ENCODE data around the gene S100A13. TPM values are rescaled to one million over a fixed set of nuclear protein-coding genes. Genes with fewer than 3 reads are reported as not detected.
A peak's percentile ranks its signal among the peaks of the same experiment; 100 is the strongest.

The S100A13 gene
- total and polyA plus RNA-seq, 2 experiments from 2014 or later: 101 to 250 TPM

GRCh38 chr1:153628638-153629342 is 1.5 kb upstream of the S100A13 start:
- H3K9me3 ChIP-seq (ENCODE audit: low read depth): no peaks in the 10 kb centered on the region
- no peak overlapping the region for H3K27ac ChIP-seq
- no peak for TF ChIP-seq CTCF (IDR thresholded peaks at IDR 0.05; ENCODE audit: low read depth, low read length)
- no peaks in the 10 kb centered on the region for H3K27me3 ChIP-seq
- DNase-seq (ENCODE audit: low read depth in 1 of 2, low spot score in 1 of 2): no peak
- no peak overlapping the region for H3K4me3 ChIP-seq
- H3K36me3 ChIP-seq: no peaks in the 10 kb centered on the region
- H3K4me1 ChIP-seq (ENCODE audit: low read depth): peaks cover 19% of the 10 kb centered on the region

GRCh38 chr1:153627715-153628626 is 666 bp upstream of the S100A13 start, which contains the start of gene S100A1:
S100A1 (plus strand) TSS chr1:153628434; CDS start chr1:153630522, 2,088 bp downstream.
- Histone ChIP-seq H3K4me1 (ENCODE audit: low read depth) (peaks cover 19% of the 10 kb centered on the region), H3K4me3 (peak within 1 kb of the TSS; percentile 41), H3K27ac (peak within 1 kb of the TSS; percentile 84), H3K36me3 (no peaks in the 10 kb centered on the region), H3K9me3 (ENCODE audit: low read depth) (no peaks in the 10 kb centered on the region), H3K27me3 (no peaks in the 10 kb centered on the region)
- no peak for TF ChIP-seq CTCF (IDR thresholded peaks at IDR 0.05; ENCODE audit: low read depth, low read length)
- DNase-seq (ENCODE audit: low read depth in 1 of 2, low spot score in 1 of 2): no peak

GRCh38 chr1:153626477-153626903 is 815 bp downstream of the S100A13 start:
- no peaks in the 10 kb centered on the region for H3K27me3 ChIP-seq
- DNase-seq (ENCODE audit: low read depth in 1 of 2, low spot score in 1 of 2): no peak
- peak overlapping the region; percentile 84 for H3K27ac ChIP-seq
- no peaks in the 10 kb centered on the region for H3K36me3 ChIP-seq
- H3K4me3 ChIP-seq: peak overlapping the region; percentile 41
- no peak for TF ChIP-seq CTCF (IDR thresholded peaks at IDR 0.05; ENCODE audit: low read depth, low read length)
- peaks cover 19% of the 10 kb centered on the region for H3K4me1 ChIP-seq (ENCODE audit: low read depth)
- no peaks in the 10 kb centered on the region for H3K9me3 ChIP-seq (ENCODE audit: low read depth)

GRCh38 chr1:153624965-153625611 is 2.2 kb downstream of the S100A13 start:
- no peak for DNase-seq (ENCODE audit: low read depth in 1 of 2, low spot score in 1 of 2)
- Histone ChIP-seq H3K4me3 (no peak overlapping the region), H3K27me3 (no peaks in the 10 kb centered on the region), H3K4me1 (ENCODE audit: low read depth) (peaks cover 17% of the 10 kb centered on the region), H3K9me3 (ENCODE audit: low read depth) (no peaks in the 10 kb centered on the region), H3K27ac (no peak overlapping the region), H3K36me3 (no peaks in the 10 kb centered on the region)
- TF ChIP-seq CTCF (IDR thresholded peaks at IDR 0.05; ENCODE audit: low read depth, low read length): no peak

- Histone ChIP-seq H3K27ac (no peak overlapping the region), H3K36me3 (no peaks in the 10 kb centered on the region), H3K4me3 (no peak overlapping the region), H3K4me1 (ENCODE audit: low read depth) (peaks cover 8% of the 10 kb centered on the region), H3K9me3 (ENCODE audit: low read depth) (no peaks in the 10 kb centered on the region), H3K27me3 (no peaks in the 10 kb centered on the region)
- no peak for DNase-seq (ENCODE audit: low read depth in 1 of 2, low spot score in 1 of 2)
- no peak for TF ChIP-seq CTCF (IDR thresholded peaks at IDR 0.05; ENCODE audit: low read depth, low read length)
These were observed 4.2 kb downstream of the S100A13 start for GRCh38 chr1:153623101-153623500.
